ENCODE data around the gene SRSF2. TPM values are rescaled to one million over a fixed set of nuclear protein-coding genes. Genes with fewer than 3 reads are reported as not detected.
A peak's percentile ranks its signal among the peaks of the same experiment; 100 is the strongest.

Gene SRSF2
- total RNA-seq, 4 donors from 2014 or later = 127 to 753 (median 167) TPM

GRCh38 chr17:76685846-76686245 lies 51.3 kb downstream of the SRSF2 start:
- peaks cover 21 to 39% of the 10 kb centered on the region in 2 donors for H3K4me1 ChIP-seq
- no peak overlapping the region for H3K4me3 ChIP-seq
- H3K27ac ChIP-seq = peak overlapping the region; percentile 83 to 90
- TF ChIP-seq CTCF (IDR thresholded peaks at IDR 0.05) (no peak), POLR2A (IDR thresholded peaks at IDR 0.05) (no peak)
- intact Hi-C loops (cut with DNase I; ENCODE audit: low total_unique reads) = no loop called here
- DNase-seq = no peak
- no peaks in the 10 kb centered on the region for H3K9me3 ChIP-seq
- H3K36me3 ChIP-seq = no peaks in the 10 kb centered on the region
- no peaks in the 10 kb centered on the region for H3K27me3 ChIP-seq

GRCh38 chr17:76685366-76685765 lies 51.8 kb downstream of the SRSF2 start:
- H3K27ac ChIP-seq = peak overlapping the region; percentile 83 to 90
- H3K36me3 ChIP-seq = no peaks in the 10 kb centered on the region
- no peak for DNase-seq
- H3K9me3 ChIP-seq = no peaks in the 10 kb centered on the region
- TF ChIP-seq CTCF (IDR thresholded peaks at IDR 0.05) (no peak), POLR2A (IDR thresholded peaks at IDR 0.05) (no peak)
- H3K4me1 ChIP-seq = peaks cover 23 to 42% of the 10 kb centered on the region in 2 donors
- no peak overlapping the region for H3K4me3 ChIP-seq
- no peaks in the 10 kb centered on the region for H3K27me3 ChIP-seq
- intact Hi-C loops (cut with DNase I; ENCODE audit: low total_unique reads) = no loop called here

- Histone ChIP-seq H3K36me3 (no peaks in the 10 kb centered on the region), H3K9me3 (no peaks in the 10 kb centered on the region), H3K27ac (peak overlapping the region; percentile 83 to 90), H3K4me1 (peaks cover 23 to 42% of the 10 kb centered on the region in 2 donors), H3K27me3 (no peaks in the 10 kb centered on the region), H3K4me3 (no peak overlapping the region)
- intact Hi-C loops (cut with DNase I; ENCODE audit: low total_unique reads) = loop anchor here (5.0 kb wide), 1 partner anchor 33 kb away; no protein-coding TSS in a partner anchor
- DNase-seq = no peak
- TF ChIP-seq POLR2A (IDR thresholded peaks at IDR 0.05) = no peak
- no peak for TF ChIP-seq CTCF (IDR thresholded peaks at IDR 0.05)
Observed at GRCh38 chr17:76684756-76685155, 52.4 kb downstream of the SRSF2 start.

MicroRNAs within 50 kb of the gene (microRNA counts, 767-probe panel; counts per million panel counts)
- 0 counts per million in 2 donors for microRNA hsa-miR-636

Small RNA genes within 50 kb of the gene (microRNA-seq; reads per million reads assigned to microRNA genes)
- not detected for gene MIR636 (ENCODE audit: borderline microRNAs expressed, borderline replicate concordance)

Small RNA genes within 50 kb of the gene (small RNA-seq; reads per million reads assigned to genes)
- gene AC005837.3 = not detected
- not detected for gene RF02271
- gene RNU6-97P = not detected
- gene RNY4P36 = not detected

Other genes with a start within 250 kb of the SRSF2 start
- 10 to 100 TPM in 2 of 4 donors, 1 to 10 TPM in 2; 3.8 to 26.1 (median 8.4) TPM for gene RHBDF2, start 235.9 kb downstream of the SRSF2 start, total RNA-seq
- gene CYGB, start 199.6 kb downstream of the SRSF2 start, total RNA-seq = 10 to 100 TPM in 2 of 4 donors, 1 to 10 TPM in 2; 7.8 to 33.2 (median 19.8) TPM
- 10 to 100 TPM in 1 of 4 donors, under 1 TPM in 2, not detected in 1; 0.26 to 13.4 (median 0.69) TPM for gene PRCD, start 197.3 kb downstream of the SRSF2 start, total RNA-seq
- 1 to 10 TPM in 2 of 4 donors, under 1 TPM in 1, not detected in 1; 0.59 to 9.5 (median 5.3) TPM for gene ST6GALNAC2, start 151.5 kb downstream of the SRSF2 start, total RNA-seq
- gene ST6GALNAC1, start 93.6 kb downstream of the SRSF2 start, total RNA-seq = 10 to 100 TPM in 1 of 4 donors, 1 to 10 TPM in 3; 1.5 to 11.8 (median 3.2) TPM
- gene MXRA7, start 26.4 kb downstream of the SRSF2 start, total RNA-seq = 100 to 1,000 TPM; 174 to 250 (median 197) TPM
- 10 to 100 TPM in 3 of 4 donors, 1 to 10 TPM in 1; 5.9 to 40.8 (median 21.2) TPM for gene JMJD6, start 10.7 kb downstream of the SRSF2 start, total RNA-seq
- 10 to 100 TPM; 13.8 to 32.5 (median 21.6) TPM for gene METTL23, start 10.5 kb downstream of the SRSF2 start, total RNA-seq
- 10 to 100 TPM; 32.0 to 69.2 (median 45.2) TPM for gene MFSD11, start 788 bp upstream of the SRSF2 start, total RNA-seq
- 1 to 10 TPM in 2 of 4 donors, under 1 TPM in 1, not detected in 1; 0.59 to 3.3 (median 1.5) TPM for gene MGAT5B, start 131.1 kb upstream of the SRSF2 start, total RNA-seq

All from uterus (tissue), 4 donors.